HEK293 (cell line): ENCODE results near the gene NUDT8.

Experiments used
- CTCF ChIP-seq: fragments of 450-650 bp; formaldehyde crosslinking; IDR thresholded peaks from 2 replicates; pipeline ENCODE4 v1.5.1; 2016; ENCODE audit warnings: missing biosample characterization, missing genetic modification characterization
- PBX3 ChIP-seq: sonication (generic); formaldehyde crosslinking; IDR thresholded peaks from 2 replicates; pipeline ENCODE4 v1.8.1; 2022; ENCODE audit warnings: mild to moderate bottlenecking, moderate library complexity, missing genetic modification reagents
- ZBTB17 ChIP-seq: fragments of 450-650 bp; formaldehyde crosslinking; IDR thresholded peaks from 2 replicates; pipeline ENCODE4 v1.5.1; 2016; ENCODE audit warnings: missing biosample characterization, missing genetic modification characterization
- ZFP3 ChIP-seq: fragments of 450-650 bp; formaldehyde crosslinking; IDR thresholded peaks from 2 replicates; pipeline ENCODE4 v1.5.1; 2016; ENCODE audit warnings: low read depth, missing biosample characterization, missing genetic modification characterization
- ZNF140 ChIP-seq: fragments of 450-650 bp; formaldehyde crosslinking; IDR thresholded peaks from 2 replicates; pipeline ENCODE4 v1.5.1; 2016; ENCODE audit warnings: missing biosample characterization, missing genetic modification characterization
- ZNF248 ChIP-seq: fragments of 450-650 bp; formaldehyde crosslinking; IDR thresholded peaks from 2 replicates; pipeline ENCODE4 v1.5.1; 2017; ENCODE audit warnings: missing biosample characterization, missing genetic modification characterization
- ZNF292 ChIP-seq: fragments of 450-650 bp; formaldehyde crosslinking; IDR thresholded peaks from 2 replicates; pipeline ENCODE4 v1.5.1; 2016; ENCODE audit warnings: low read depth, missing biosample characterization, missing genetic modification characterization, borderline replicate concordance
- ZNF558 ChIP-seq: fragments of 450-650 bp; formaldehyde crosslinking; IDR thresholded peaks from 2 replicates; pipeline ENCODE4 v1.5.1; 2016; ENCODE audit warnings: missing biosample characterization, missing genetic modification characterization
- ZNF707 ChIP-seq: fragments of 450-650 bp; formaldehyde crosslinking; IDR thresholded peaks from 2 replicates; pipeline ENCODE4 v1.5.1; 2016; ENCODE audit warnings: missing biosample characterization, missing genetic modification characterization

DNA sequence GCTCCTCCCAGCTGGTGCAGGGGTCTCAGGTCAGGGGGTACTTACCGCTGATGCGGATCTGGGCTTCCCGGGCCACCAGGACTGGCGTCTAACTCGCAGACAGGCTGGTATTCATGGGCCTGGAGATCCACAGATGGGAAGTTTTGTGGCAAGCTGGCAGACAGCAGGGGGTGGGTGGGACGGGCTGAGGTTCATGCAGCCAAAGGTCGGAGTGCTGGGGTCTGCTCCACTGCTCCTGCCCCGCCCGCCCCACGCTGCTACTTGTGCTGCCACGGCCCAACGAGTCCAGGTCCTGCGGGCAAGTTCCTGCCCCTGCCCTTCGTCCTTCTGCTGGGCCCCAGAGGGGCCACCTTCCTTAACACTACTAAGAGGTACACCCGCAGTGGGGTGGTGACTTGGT, 17.7 kb upstream of the NUDT8 start:
- TF ChIP-seq ZBTB17 (tag by site-specific recombination) (no peak), CTCF (tag by site-specific recombination) (no peak), ZNF292 (tag by site-specific recombination) (no peak), ZNF558 (tag by site-specific recombination) (no peak), ZNF140 (tag by site-specific recombination) (no peak), ZNF248 (tag by site-specific recombination) (no peak), ZNF707 (tag by site-specific recombination) (no peak), PBX3 (CRISPR knock-in tag) (no peak), ZFP3 (tag by site-specific recombination) (no peak)
